Spleen (tissue), 7 donors: ENCODE data around the gene ALDH9A1.
"Not testable (repeated sequence)": the region's sequence is repeated elsewhere in the genome, so short reads cannot be mapped to it uniquely, and the experiment has no call there.

ENCODE experiments used
- CTCF ChIP-seq, 11 experiments: fragments of 200-600 bp in 7 of 11; fragments of 450-650 bp in 4 of 11; sonication (generic) in 4 of 11; IDR thresholded peaks in 8 of 11; conservative IDR thresholded peaks in 3 of 11; 1 replicate in 7 of 11; 2 replicates in 4 of 11; pipeline versions ENCODE4 v1.4.0 to v1.8.0; 2016 to 2021; ENCODE audit warnings: antibody characterized with exemption in 11 of 11, inconsistent platforms in 4 of 11, mild to moderate bottlenecking in 1 of 11
- POLR2A ChIP-seq, 3 donors: fragments of 450-650 bp; IDR thresholded peaks; one replicate each; pipeline ENCODE4 v1.5.1; 2017; ENCODE audit warnings: antibody characterized with exemption in 3 of 3, mild to moderate bottlenecking in 1 of 3
- donor health status: DM: no; HTN: no; CAD: no; lungs with moderate emphysema.
- donor health status: DM: no; HTN: no; CAD: no.
- donor health status: DM: no; HTN: no; CAD: no.

- TF ChIP-seq POLR2A (IDR thresholded peaks at IDR 0.05); CTCF (IDR thresholded peaks at IDR 0.05 in 8 of 11, conservative IDR thresholded peaks at IDR 0.05 in 3 of 11): not testable (repeated sequence)
Observed at GRCh38 chr1:165658766-165659580, 39.4 kb downstream of the ALDH9A1 start.
